GM21515 (cell line): ENCODE measurements around the gene OSBPL9.
"Not testable (repeated sequence)": the region's sequence is repeated elsewhere in the genome, so short reads cannot be mapped to it uniquely, and the experiment has no call there.

Experiments used
- ATAC-seq: cut with Tn5 transposase; IDR thresholded peaks from one replicate; pipeline ENCODE4 v1.9.1; 2021; ENCODE audit not compliant: unreplicated experiment

Gene OSBPL9

DNA sequence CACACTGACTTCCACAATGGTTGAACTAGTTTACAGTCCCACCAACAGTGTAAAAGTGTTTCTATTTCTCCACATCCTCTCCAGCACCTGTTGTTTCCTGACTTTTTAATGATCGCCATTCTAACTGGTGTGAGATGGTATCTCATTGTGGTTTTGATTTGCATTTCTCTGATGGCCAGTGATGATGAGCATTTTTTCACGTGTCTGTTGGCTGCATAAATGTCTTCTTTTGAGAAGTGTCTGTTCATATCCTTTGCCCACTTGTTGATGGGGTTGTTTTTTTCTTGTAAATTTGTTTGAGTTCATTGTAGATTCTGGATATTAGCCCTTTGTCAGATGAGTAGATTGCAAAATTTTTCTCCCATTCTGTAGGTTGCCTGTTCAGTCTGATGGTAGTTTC is 85.3 kb downstream of the OSBPL9 start:
- not testable (repeated sequence) for ATAC-seq

DNA sequence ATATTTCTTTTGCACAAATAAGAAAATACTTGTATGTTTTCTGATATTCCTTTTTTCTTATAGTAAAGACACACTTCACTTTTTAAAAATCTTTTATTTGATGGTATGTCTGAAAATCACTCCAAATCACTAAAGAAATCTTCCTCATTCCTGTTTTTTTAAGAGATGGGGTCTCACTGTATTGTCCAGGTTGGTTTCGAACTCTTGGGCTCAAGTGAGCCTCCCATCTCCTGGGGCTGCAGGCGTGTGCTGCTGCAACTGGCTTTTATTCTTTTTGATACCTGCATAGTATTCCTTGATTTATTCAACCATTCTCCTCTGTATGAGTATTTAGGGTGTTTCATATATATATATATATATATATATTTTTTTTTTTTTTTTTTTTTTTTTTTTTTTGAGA is 88.1 kb downstream of the OSBPL9 start:
- ATAC-seq, result no peak

DNA sequence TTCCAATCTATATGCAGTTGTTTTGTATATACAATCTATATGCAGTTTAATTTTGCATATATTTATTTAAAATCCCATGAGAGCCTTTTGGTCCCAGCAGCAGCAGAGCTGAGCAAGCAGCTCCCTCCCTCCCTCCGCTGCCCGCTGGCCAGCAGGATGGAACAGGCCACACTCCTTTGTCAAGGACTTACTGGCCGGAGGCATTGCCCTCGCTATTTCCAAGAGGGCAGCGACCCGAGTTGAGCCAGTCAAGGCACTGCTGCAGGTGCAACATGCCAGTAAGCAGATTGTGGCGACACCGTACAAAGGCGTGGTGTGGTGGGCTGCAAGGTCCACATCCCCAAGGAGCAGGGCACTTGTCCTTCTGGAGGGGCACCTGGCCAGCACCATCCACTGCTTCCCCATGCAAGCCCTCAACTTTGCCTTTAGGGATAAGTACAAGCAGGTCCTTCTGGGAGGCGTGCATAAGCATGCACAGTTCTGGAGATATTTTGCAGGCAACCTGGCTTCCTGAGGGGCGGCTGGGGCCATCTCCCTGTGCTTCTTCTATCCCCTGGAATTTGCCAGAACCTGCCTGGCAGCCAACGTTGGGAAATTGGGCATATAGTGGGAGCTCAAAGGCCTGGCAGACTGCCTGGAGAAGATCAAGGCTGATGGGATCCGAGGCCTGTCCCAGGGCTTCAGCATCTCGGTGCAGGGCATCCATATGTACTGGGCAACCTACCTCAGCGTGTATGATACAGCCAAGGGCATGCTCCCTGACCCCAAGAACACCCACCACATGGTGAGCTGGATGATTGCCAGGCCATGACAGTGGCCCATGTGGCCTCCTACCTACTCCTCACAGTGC is 92.2 kb downstream of the OSBPL9 start:
- no peak for ATAC-seq

DNA sequence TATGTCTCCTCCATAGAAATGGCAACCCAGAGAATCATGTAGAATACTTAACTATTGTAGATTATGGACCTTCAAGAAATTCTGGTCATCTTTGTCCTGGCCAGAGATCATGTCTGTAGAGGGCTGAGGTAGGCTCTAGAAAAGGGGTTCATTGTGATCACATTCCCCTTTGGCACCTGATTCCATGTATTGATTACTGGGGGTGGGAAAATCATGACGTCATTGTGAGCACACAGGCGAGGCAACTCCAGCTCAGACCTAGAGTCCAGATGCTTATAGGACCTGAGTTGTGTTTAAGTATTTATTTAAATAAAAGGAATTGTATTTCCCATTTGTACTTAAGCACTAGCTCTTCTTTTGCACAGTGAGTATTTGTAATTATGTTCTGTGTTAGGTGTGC is 93.1 kb downstream of the OSBPL9 start:
- ATAC-seq, result no peak

DNA sequence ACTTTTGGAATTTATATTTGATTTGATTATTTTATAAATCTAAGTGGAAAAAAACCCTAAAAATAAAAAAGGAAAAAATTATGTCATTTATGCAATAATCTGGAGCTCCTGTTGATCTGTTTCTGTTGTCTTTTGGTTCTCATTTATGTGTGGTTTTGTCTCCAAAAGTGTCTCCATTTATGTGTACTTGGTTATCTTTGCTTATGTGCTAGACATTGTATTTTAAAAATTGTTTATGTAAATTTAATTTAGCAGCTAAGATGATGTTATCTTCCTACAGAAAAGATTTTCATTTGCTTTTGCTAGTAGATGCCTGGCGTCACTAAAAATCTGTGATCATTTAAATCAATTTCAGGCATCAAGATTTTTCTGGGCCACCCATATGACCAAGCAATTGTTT is 95.7 kb downstream of the OSBPL9 start:
- ATAC-seq, result no peak

DNA sequence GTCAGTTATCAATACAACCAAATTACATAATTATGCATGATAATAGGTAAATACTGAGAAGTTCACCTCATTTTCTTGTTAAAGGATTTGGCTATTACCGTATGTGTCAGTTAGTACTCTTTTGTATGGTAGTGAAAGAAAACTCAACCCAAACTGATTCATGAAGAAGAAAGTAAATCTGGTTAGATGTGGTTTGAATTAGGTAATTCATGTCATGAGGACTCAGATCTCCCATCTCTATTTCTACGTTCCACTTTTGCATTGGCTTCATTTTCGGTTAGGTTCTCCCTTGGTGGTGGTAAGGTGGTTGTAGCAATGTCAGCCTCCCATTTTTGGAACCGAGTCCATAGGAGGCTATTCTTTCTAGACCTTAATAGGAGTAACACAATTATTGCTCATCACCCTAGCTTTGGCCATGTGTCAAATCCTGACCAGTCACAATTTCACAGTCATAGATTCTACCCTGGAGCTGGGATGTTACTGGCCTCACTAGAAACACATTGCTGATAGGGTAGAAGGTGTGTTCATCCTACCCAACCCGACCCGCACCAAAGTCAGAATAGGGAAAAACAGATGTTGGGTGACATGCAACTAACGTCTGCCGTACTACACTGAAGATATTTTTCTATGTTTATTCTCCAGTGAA is 97.6 kb downstream of the OSBPL9 start:
- no peak for ATAC-seq

DNA sequence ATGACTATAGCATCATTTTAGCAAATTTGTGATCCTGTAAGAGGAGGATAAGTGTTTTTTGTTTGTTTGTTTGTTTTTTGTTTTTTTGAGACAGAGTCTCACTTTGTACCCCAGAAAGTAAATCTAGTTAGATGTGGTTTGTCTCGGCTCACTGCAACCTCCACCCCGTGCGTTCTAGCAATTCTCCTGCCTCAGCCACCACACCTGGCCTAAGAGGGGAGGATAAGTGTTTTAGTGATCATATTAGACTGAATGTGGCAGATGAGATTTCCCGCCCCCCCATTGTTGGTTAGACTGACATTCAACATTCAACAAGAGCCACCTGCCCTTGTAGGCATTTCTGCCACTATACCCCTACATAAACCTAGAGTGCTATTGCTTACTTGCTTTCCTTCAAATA is 98.5 kb downstream of the OSBPL9 start:
- peak; percentile 74 for ATAC-seq

DNA sequence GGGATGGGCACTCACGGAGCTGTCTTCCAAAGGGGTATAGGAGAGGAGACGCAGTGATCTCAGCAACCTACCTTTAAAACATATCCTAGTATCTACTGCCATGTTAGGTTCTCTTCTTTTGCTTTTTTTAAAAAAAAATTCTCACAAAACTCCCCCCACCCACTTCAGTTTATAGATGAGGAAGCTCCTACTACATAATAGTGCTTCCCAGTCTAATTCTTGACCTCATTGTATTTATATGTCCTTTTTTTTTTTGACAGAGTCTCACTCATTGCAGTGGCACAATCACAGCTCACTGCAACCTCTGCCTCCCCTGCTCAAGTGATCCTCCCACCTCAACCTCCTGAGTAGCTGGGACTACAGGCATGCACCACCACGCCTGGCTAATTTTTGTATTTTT is 99.9 kb downstream of the OSBPL9 start:
- no peak for ATAC-seq

DNA sequence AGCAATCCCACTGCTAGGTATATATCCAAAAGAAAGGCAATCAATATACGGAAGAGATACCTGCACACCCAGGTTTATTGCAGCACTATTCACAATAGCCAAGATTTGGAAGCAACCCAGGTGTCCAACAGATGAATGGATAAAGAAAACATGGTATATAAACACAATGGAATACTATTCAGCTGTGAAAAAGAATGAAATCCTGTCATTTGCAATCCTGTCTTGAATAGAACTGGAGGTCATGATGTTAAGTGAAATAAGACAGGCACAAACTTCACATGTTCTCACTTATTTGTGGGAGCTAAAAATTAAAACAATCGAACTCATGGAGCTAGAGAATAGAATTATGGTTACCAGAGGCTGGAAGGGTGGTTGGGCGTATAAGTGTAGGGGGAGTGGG is 101.0 kb downstream of the OSBPL9 start:
- ATAC-seq, result no peak

DNA sequence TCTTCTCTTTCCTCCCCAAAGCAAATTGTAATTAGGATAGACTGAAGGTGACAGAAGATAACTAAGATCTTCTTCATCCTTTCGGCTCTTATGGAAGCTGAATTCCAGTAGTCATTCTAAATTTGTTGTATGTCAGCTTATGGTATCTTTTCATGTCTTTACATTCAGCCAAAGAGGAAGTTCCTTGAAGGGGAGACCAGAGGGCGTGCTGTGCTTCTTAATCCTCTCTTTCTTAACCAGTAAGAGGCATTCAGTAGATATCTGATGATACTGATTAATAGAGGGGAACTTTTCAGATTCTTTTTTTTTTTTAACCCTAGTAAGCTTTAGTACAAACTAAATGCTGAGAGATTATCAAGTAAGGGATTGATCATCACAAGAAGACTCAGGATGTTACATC is 102.3 kb downstream of the OSBPL9 start:
- no peak for ATAC-seq

DNA sequence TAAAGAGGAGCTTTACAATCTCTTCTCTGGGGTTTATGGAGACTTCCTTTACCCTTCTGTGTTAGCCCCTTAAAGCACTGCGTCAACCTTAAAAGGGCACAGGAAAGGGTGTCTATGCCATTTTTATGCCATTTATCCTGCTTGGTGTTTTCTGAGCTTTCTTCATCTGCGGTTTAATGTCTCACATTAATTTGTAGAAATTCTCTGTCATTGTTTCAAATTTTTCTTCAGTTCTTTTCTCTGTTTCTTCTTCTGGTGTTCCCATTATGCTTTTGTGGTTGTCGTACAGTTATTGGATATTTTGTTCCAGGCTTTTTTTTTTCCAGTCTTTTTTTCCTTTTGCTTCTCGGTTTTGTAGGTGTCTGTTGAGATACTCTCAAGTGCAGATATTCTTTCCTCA is 107.9 kb downstream of the OSBPL9 start:
- ATAC-seq, result no peak

DNA sequence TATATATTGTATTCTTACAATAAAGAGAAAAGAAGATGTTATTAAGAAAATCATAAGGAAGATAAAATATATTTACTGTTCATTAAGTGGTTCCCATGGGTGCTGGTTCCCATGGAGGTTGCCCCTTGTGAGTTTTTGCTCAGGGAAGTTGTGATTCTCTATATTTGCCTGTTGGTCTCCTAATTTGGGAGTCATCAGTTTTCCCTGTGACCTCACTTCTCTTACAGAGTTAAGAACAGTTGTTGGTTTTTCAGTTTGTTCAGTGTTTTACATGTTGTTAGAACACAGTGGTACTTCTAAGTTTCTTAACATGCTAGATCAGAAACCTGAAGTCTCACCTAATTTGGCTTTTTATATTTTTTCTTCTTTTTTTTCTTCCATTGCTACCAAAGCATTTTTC is 109.2 kb downstream of the OSBPL9 start:
- ATAC-seq, result no peak

DNA sequence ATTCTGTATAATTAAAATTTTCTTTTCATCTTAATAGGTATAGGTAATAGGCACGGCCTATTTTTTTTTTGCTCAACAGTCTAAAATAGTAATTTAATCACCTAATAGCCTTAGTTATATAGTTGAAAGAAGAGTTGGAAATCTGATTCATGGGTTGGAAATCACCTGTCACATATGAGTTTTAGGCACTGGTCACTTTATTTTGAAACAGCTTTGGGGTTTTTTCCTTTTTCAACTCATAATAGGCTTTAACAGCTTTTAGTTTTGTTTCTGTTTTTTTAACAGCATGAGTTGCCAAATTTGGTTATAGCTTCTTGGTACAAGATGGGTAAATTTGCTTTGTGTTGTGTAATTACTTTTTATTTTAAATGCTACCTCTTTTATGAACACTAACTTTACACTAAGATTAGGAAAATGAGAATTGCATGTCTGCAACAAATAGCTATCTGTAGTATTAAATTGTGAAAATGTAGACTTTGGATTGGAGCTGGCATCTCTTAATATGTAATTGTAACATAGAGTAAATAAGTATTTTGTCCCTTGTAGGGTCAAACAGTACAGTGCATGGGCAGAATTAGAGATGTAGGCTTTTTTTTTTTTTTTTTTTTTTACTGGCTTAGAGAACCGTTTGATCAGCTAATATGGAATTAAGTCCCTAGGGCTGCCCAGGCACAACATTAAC is 109.8 kb downstream of the OSBPL9 start:
- no peak for ATAC-seq

DNA sequence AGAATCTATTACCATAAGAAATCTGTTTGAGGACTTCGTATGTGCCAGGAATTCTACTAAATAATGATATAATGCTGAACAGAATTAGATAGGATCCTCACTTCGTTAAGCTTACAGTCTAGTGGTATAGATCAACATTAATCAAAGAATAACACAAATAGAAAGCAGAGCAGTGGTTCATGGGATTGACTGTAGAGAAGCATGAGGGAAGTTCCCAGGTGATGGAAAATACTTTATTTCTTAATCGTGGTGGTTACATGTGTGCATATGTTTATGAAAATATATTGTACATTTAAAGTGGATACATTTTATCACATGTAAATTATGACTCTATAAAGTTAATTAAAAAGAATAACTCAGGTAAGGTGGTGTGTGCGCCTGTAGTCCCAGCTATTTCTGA is 110.5 kb downstream of the OSBPL9 start:
- ATAC-seq, result no peak

DNA sequence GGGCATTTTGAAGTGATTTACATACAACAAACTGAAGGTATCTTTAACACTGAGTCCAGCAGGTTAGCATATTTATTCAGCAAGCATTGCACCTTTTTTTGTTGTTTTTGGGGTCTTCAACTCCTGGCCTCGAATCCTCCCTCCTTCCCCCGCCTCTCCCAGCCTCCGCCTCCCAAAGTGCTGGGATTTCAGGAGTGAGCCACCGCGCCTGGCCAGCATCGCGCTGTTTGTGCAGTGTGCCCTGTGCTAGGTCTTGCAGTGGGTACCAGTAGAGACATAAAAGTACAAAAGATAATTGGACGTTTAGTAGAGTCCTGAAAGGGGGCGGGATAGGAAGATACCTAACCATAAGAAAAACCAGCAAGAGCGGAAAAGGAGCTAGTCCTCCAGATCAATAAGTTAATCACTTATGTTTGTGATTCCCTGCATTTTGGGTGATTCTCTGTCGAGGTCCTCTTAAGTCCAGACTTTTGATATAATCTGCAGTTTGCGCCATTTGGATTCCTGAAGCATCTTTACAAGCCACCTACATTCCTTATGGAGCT is 111.8 kb downstream of the OSBPL9 start:
- ATAC-seq, result no peak

DNA sequence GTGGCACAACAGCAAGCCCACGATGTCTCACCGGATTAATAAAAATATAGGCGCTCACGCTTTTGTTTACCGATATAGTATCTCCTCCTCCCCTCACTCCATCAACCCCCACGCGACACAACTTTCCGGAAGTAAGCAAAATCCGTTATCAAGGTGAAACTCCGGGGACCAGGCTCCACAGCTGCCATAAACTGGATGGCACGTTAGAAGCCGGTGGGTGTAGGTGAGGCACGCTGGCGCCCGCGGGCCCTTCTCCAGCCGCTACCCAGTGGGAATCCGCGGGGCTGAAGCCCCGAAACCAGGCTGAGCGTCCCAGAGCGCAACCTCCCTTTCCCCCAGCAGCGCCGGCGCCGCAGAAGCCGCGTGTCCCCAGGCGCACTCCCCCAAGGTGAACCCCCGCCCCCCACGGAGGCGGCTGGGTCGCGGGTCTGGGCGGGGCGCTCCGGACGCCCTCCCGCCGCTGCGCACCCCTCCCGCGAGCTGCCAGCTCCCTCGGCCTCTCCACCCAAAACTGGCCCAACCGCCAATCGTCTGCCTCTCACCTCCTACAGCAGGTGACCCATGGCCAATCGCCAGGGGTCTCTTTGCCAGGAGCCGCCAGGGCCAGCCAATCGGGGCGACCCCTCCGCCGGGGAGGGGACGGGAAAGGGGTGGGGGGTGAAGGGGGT is 112.4 kb downstream of the OSBPL9 start:
- ATAC-seq, result peak; percentile 90

DNA sequence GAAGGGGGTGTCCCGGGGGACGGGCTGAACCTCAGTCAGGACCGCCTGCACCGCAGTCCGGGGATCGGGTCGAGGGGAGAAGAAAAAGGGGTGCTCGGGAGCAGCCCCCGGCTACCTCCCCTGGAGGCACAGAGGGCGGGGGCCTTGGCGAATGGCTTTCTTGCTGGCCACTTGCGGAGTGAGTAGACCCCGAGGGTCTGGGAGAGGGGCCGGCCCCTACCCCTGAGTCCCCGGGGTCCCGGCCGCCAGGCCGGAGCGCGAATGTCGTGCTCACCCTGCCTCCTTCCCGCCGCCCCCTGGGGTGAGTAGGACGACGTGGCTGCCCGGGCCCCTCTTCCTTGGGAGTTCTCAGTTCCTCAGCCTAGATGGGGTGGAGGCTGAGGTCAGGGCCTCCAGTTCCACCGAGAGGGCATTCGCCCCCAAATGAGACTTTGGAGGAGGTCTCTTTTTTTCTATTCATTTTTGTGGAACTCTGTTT is 113.0 kb downstream of the OSBPL9 start:
- peak; percentile 39 for ATAC-seq

DNA sequence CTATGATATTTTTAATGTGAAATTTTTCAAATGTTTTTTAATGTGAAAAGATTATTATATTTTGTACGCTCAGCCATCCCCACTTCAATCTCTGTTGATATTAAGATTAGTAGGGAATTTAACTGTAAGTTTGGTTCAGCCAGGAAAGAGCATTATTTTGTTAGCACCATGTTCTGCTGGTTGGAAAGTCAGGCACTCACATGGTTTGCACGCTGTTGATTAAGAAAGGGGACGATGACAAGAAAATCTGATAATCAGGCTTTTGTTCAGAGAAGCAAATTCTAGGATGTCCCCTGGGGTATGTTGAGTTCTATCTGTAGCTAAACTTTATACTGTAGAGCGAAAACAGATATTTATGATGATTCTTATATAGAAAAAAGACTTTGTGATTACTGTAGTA is 115.1 kb downstream of the OSBPL9 start:
- ATAC-seq, result no peak

DNA sequence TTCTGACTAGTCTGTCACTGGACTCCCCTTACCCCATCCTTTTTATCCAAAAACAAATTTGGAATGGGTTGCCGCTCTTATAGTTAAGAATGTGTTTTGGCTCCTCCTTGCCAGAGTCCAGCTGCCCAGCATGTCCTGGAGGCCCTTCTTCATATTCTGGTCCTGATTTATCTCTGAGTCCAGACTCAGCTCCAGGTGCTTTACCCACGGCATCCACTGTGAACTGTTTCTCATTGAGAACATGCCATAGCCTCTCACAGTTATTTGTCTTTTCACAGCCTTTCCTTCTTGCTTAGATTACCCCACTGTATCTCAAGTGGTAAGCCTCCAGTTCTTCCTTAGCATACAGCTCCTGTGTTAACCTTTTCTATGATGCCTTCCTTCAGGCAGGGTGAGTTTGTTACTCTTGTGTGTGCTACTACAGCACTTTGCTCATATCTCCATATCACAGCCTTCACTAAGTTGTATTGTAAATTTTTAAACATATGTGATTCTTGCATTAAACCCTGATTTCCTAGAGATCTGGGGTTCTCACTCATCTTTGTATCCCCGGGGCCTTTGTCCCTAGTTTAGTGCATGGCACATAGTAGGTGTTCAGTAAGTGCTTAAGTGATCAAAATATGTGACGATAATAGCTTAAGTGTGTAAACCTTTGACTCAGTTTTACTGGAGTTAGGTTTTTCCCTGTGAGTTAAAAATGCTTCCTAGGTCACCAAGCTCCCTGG is 116.0 kb downstream of the OSBPL9 start:
- no peak for ATAC-seq

DNA sequence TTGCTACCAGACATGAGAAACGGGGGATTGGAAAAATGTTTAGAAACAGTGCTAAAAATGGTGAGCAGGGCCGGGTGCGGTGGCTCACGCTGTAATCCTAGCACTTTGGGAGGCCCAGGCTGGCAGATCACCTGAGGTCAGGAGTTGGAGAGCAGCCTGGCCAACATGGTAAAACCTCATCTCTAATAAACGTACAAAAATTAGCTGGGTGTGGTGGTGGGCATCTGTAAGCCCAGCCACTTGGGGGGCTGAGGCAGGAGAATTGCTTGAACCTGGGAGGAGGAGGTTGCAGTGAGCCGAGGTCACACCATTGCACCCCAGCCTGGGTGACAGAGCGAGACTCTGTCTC is 116.5 kb downstream of the OSBPL9 start:
- not testable (repeated sequence) for ATAC-seq
